Activated CD8-positive, alpha-beta memory T cell treated with anti-CD3 and anti-CD28 coated beads for 48 hours (primary cell): ENCODE measurements around the gene TVP23C.

Source experiments
- DNase-seq, 3 experiments: peaks; one replicate each; pipeline ENCODE4 v3.0.0-alpha.2; 2020; ENCODE audit warnings: low read depth in 2 of 3, low spot score in 2 of 3

Gene TVP23C

GRCh38 chr17:15465045-15465701 is 98.1 kb downstream of the TVP23C start:
- no peak for DNase-seq

GRCh38 chr17:15464231-15464985 is 98.9 kb downstream of the TVP23C start:
- no peak for DNase-seq

- no peak for DNase-seq
Observed at GRCh38 chr17:15462976-15463772, 100.1 kb downstream of the TVP23C start.

GRCh38 chr17:15457723-15458094 is 105.6 kb downstream of the TVP23C start:
- no peak for DNase-seq

GRCh38 chr17:15456972-15457722 is 106.1 kb downstream of the TVP23C start:
- no peak for DNase-seq

GRCh38 chr17:15456496-15456895 is 106.8 kb downstream of the TVP23C start:
- no peak for DNase-seq

GRCh38 chr17:15454346-15454745 is 108.9 kb downstream of the TVP23C start:
- DNase-seq: no peak

- DNase-seq: no peak
Observed at GRCh38 chr17:15453782-15454181, 109.5 kb downstream of the TVP23C start.

- no peak for DNase-seq
Observed at GRCh38 chr17:15453246-15453645, 110.0 kb downstream of the TVP23C start.

GRCh38 chr17:15452746-15453145 is 110.5 kb downstream of the TVP23C start:
- DNase-seq: no peak
